Glutamatergic neuron (in vitro differentiated cells): ENCODE results near the gene COG7. TPM values are rescaled to one million over a fixed set of nuclear protein-coding genes. Genes with fewer than 3 reads are reported as not detected.

Experiments
- DNase-seq: peaks from one replicate; pipeline ENCODE4 v3.0.0; 2022
- H3K27ac Mint-ChIP-seq: one replicate; pipeline ENCODE4 v1.8.0; 2020; ENCODE audit warnings: mild to moderate bottlenecking, mixed read lengths, inconsistent platforms; ENCODE audit not compliant: unreplicated experiment
- H3K27me3 Mint-ChIP-seq: one replicate; pipeline ENCODE4 v1.8.0; 2020; ENCODE audit warnings: mild to moderate bottlenecking, moderate library complexity, mixed read lengths, inconsistent platforms; ENCODE audit not compliant: unreplicated experiment
- H3K36me3 Mint-ChIP-seq: one replicate; pipeline ENCODE4 v1.8.0; 2020; ENCODE audit warnings: mild to moderate bottlenecking, mixed read lengths, inconsistent platforms; ENCODE audit not compliant: unreplicated experiment
- H3K4me1 Mint-ChIP-seq: one replicate; pipeline ENCODE4 v1.8.0; 2020; ENCODE audit warnings: mild to moderate bottlenecking, low read depth, mixed read lengths, inconsistent platforms; ENCODE audit not compliant: unreplicated experiment
- H3K4me3 Mint-ChIP-seq: one replicate; pipeline ENCODE4 v1.8.0; 2020; ENCODE audit warnings: mild to moderate bottlenecking, mixed read lengths, inconsistent platforms; ENCODE audit not compliant: unreplicated experiment
- H3K9me3 Mint-ChIP-seq: one replicate; pipeline ENCODE4 v1.8.0; 2020; ENCODE audit warnings: mild to moderate bottlenecking, moderate library complexity, mixed read lengths, inconsistent platforms; ENCODE audit not compliant: unreplicated experiment
- total RNA-seq: library from RNA; stranded (reverse); fragmentation: NEBNext Ultra II Directional; extraction: Animal tissue kit (Norgen Biotek cat#: 25700); gene quantifications from one replicate; pipeline ENCODE4 v1.2.1, GENCODE V29; 2021; ENCODE audit not compliant: unreplicated experiment
- TF ChIP-seq, protein P1 (sequence below): fragments of 200-600 bp; sonication (generic); IDR thresholded peaks from one replicate; pipeline ENCODE4 v1.5.0; 2021; ENCODE audit not compliant: partially characterized antibody, unreplicated experiment

Gene COG7
- total RNA-seq, 1 donor from 2014 or later: 12.7 TPM

DNA sequence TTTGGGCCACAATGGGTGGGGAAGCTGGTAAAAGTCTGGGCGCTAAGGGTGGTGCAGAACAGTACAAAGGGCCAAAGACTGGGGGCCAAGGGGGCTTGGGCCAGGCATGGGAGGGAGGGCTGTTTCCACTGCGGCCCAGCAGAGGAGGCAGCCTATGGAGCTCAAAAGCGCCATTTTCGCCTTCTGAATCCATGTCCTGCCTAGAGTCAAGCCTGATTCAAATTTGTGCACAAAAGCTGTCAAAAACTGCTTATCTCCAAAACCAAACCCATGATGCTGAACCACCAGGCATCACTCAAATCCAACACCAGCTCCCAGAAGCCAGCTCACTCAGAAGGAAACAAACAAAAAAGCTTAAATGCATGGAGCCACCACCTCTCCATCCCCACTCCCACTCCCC is 16.0 kb downstream of the COG7 start:
- no peaks in the 10 kb centered on the region for H3K9me3 Mint-ChIP-seq
- H3K27me3 Mint-ChIP-seq: no peaks in the 10 kb centered on the region
- no peaks in the 10 kb centered on the region for H3K36me3 Mint-ChIP-seq
- no peak overlapping the region for H3K27ac Mint-ChIP-seq
- H3K4me3 Mint-ChIP-seq: no peak overlapping the region
- H3K4me1 Mint-ChIP-seq: no peaks in the 10 kb centered on the region
- TF ChIP-seq, protein P1, sequence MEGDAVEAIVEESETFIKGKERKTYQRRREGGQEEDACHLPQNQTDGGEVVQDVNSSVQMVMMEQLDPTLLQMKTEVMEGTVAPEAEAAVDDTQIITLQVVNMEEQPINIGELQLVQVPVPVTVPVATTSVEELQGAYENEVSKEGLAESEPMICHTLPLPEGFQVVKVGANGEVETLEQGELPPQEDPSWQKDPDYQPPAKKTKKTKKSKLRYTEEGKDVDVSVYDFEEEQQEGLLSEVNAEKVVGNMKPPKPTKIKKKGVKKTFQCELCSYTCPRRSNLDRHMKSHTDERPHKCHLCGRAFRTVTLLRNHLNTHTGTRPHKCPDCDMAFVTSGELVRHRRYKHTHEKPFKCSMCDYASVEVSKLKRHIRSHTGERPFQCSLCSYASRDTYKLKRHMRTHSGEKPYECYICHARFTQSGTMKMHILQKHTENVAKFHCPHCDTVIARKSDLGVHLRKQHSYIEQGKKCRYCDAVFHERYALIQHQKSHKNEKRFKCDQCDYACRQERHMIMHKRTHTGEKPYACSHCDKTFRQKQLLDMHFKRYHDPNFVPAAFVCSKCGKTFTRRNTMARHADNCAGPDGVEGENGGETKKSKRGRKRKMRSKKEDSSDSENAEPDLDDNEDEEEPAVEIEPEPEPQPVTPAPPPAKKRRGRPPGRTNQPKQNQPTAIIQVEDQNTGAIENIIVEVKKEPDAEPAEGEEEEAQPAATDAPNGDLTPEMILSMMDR: no peak
- no peak for DNase-seq

DNA sequence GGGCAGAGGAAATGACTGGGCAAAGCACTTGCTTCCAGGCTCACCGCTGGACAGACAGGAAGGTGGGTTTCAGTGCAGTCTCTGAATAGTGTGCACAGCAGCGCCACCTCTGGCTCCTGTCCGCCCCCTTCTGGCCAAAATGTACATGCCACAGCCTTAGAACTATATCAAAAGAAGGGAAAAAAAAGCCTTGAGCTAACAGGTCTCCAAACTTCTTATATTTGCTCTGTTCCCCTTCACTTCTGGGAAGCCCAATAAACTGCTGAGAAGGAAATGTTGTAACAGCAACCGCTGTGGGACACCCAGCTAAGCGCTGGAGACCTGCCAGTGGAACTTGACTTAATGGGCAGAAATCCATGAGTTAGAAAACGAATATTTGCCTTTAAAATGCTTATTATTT is 17.5 kb downstream of the COG7 start:
- Mint-ChIP-seq H3K4me3 (no peak overlapping the region), H3K27ac (no peak overlapping the region), H3K36me3 (no peaks in the 10 kb centered on the region), H3K4me1 (no peaks in the 10 kb centered on the region), H3K9me3 (no peaks in the 10 kb centered on the region), H3K27me3 (no peaks in the 10 kb centered on the region)
- DNase-seq: peak; percentile 82
- TF ChIP-seq, protein P1: peak; percentile 83

DNA sequence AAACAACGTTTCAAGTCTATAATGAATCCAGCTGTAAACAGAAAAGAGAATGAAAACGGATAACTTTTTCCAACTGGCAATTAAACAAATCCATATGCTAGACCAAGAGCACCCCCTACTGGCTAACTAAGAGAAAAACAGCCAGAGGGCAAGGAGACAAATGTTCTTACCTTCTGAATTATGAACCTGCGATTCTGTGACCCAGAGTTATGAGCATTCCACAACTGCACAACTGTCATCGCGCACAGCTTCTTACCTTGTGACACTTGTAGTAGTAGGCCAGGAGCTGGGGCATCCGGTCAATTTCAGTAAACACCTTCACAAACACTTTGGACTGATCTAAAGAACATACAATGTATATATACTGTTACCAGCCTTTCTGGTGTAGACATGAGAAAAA is 18.6 kb downstream of the COG7 start:
- no peaks in the 10 kb centered on the region for H3K27me3 Mint-ChIP-seq
- no peak overlapping the region for H3K4me3 Mint-ChIP-seq
- H3K27ac Mint-ChIP-seq: no peak overlapping the region
- no peaks in the 10 kb centered on the region for H3K4me1 Mint-ChIP-seq
- H3K36me3 Mint-ChIP-seq: no peaks in the 10 kb centered on the region
- DNase-seq: no peak
- no peaks in the 10 kb centered on the region for H3K9me3 Mint-ChIP-seq
- TF ChIP-seq, protein P1: peak; percentile 96

DNA sequence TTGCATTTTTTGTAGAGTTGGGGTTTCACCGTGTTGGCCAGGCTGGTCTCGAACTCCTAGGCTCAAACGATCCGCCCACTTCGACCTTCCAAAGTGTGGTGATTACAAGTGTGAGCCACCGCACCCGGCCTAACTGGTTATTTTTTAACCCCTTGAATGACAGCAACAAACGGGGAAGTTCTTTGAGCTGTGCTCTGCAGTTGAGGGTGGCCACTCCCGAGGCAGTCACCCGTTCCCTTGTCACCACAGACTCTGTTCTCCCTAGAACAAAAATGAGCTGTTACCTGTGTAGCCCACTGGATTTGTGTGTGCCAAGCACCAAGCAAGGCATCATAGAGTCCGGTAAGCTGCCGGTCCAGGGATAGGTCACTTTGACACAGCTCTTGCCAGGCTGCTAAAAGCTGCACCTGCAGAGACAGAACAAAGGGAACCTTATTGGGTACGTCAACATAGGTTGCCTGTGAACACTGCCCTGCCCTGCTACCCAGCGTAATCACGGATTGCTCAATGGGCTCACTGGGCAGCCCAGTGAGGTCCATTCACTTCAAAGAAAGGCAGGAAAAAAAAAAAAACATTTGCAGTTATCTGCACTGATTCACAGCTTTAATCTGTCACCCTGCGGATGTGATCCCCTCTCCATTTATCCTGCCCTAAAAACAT is 19.6 kb downstream of the COG7 start:
- Mint-ChIP-seq H3K27ac (no peak overlapping the region), H3K27me3 (no peaks in the 10 kb centered on the region), H3K4me1 (no peaks in the 10 kb centered on the region), H3K9me3 (no peaks in the 10 kb centered on the region), H3K4me3 (no peak overlapping the region), H3K36me3 (no peaks in the 10 kb centered on the region)
- TF ChIP-seq, protein P1: no peak
- DNase-seq: no peak

DNA sequence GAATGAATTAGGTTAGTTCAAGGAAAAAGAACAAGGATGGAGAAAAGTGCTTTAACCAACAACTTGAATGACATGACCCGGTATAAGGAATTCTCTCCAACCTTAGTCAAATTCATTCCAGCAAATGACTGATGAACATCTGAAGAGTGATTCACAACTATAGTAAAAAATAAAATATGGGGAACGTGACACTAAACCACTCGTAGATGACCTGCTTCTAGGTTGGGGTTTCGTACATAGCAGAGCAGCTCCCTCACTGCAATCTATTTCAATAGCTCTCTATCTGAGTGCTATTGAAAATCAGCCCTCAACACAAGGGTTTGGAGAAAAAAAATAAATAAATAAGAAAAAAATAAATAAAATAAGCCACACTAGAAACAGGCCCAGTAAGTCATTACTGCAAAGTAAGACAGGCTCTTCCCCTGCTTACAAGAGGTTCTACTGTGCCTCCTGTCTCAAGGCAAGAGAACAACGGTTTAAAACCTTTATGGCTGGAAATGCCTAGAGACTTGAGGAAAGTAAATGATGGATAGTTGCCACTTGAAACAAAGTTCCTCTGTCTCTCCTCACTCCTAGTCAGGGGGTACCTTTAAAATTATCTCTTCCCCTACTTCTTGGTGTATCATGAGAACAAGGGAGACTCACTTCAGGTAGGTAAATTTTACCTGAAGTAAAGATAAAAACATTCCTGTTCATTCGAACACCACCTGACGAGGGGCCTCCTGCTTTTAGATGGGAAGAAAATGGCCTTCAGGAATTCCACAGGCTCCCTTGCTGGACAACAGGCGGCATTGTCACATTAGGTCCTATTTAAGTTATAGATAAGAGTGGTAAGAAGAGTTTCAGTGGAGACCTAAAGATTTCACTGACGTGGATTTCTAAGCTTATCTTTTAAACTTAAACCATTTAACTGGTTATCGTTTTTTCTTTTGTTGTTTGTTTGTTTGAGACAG is 20.5 kb downstream of the COG7 start:
- Mint-ChIP-seq H3K27ac (no peak overlapping the region), H3K27me3 (no peaks in the 10 kb centered on the region), H3K4me1 (no peaks in the 10 kb centered on the region), H3K9me3 (no peaks in the 10 kb centered on the region), H3K36me3 (no peaks in the 10 kb centered on the region), H3K4me3 (no peak overlapping the region)
- TF ChIP-seq, protein P1: no peak
- no peak for DNase-seq
